Measurements from ENCODE around the gene OPA1.

The OPA1 gene

GRCh38 chr3:193560870-193561269 is 32.1 kb upstream of the OPA1 start:
- Histone ChIP-seq H3K4me3 (ENCODE audit: low read length) (no peak overlapping the region), H3K4me1 (ENCODE audit: control insufficient read depth, insufficient read depth, low read length) (peaks cover 22% of the 10 kb centered on the region), H3K36me3 (ENCODE audit: control insufficient read depth, insufficient read depth, low read length) (no peaks in the 10 kb centered on the region), H3K9ac (ENCODE audit: low read length) (no peak overlapping the region), H3K27me3 (ENCODE audit: control insufficient read depth, insufficient read depth, low read length) (no peaks in the 10 kb centered on the region), H3K9me3 (ENCODE audit: control insufficient read depth, low read length) (no peaks in the 10 kb centered on the region)

GRCh38 chr3:193563426-193563825 is 29.6 kb upstream of the OPA1 start:
- no peaks in the 10 kb centered on the region for H3K27me3 ChIP-seq (ENCODE audit: control insufficient read depth, insufficient read depth, low read length)
- no peak overlapping the region for H3K9ac ChIP-seq (ENCODE audit: low read length)
- peaks cover 5% of the 10 kb centered on the region for H3K4me1 ChIP-seq (ENCODE audit: control insufficient read depth, insufficient read depth, low read length)
- H3K4me3 ChIP-seq (ENCODE audit: low read length) = no peak overlapping the region
- no peaks in the 10 kb centered on the region for H3K9me3 ChIP-seq (ENCODE audit: control insufficient read depth, low read length)
- H3K36me3 ChIP-seq (ENCODE audit: control insufficient read depth, insufficient read depth, low read length) = no peaks in the 10 kb centered on the region

- H3K4me3 ChIP-seq (ENCODE audit: low read length) = no peak overlapping the region
- H3K9ac ChIP-seq (ENCODE audit: low read length) = no peak overlapping the region
- H3K27me3 ChIP-seq (ENCODE audit: control insufficient read depth, insufficient read depth, low read length) = no peaks in the 10 kb centered on the region
- H3K9me3 ChIP-seq (ENCODE audit: control insufficient read depth, low read length) = no peaks in the 10 kb centered on the region
- peaks cover 5% of the 10 kb centered on the region for H3K4me1 ChIP-seq (ENCODE audit: control insufficient read depth, insufficient read depth, low read length)
- H3K36me3 ChIP-seq (ENCODE audit: control insufficient read depth, insufficient read depth, low read length) = no peaks in the 10 kb centered on the region
These were observed 29.0 kb upstream of the OPA1 start for GRCh38 chr3:193564012-193564411.

GRCh38 chr3:193569119-193569518 is 23.9 kb upstream of the OPA1 start:
- Histone ChIP-seq H3K4me1 (ENCODE audit: control insufficient read depth, insufficient read depth, low read length) (no peaks in the 10 kb centered on the region), H3K9me3 (ENCODE audit: control insufficient read depth, low read length) (no peaks in the 10 kb centered on the region), H3K4me3 (ENCODE audit: low read length) (no peak overlapping the region), H3K9ac (ENCODE audit: low read length) (no peak overlapping the region), H3K36me3 (ENCODE audit: control insufficient read depth, insufficient read depth, low read length) (no peaks in the 10 kb centered on the region), H3K27me3 (ENCODE audit: control insufficient read depth, insufficient read depth, low read length) (no peaks in the 10 kb centered on the region)

- no peak overlapping the region for H3K9ac ChIP-seq (ENCODE audit: low read length)
- H3K27me3 ChIP-seq (ENCODE audit: control insufficient read depth, insufficient read depth, low read length) = no peaks in the 10 kb centered on the region
- no peaks in the 10 kb centered on the region for H3K36me3 ChIP-seq (ENCODE audit: control insufficient read depth, insufficient read depth, low read length)
- H3K9me3 ChIP-seq (ENCODE audit: control insufficient read depth, low read length) = no peaks in the 10 kb centered on the region
- no peaks in the 10 kb centered on the region for H3K4me1 ChIP-seq (ENCODE audit: control insufficient read depth, insufficient read depth, low read length)
- H3K4me3 ChIP-seq (ENCODE audit: low read length) = no peak overlapping the region
These were observed 20.5 kb upstream of the OPA1 start for GRCh38 chr3:193572426-193572908.

GRCh38 chr3:193573403-193574191 is 19.4 kb upstream of the OPA1 start:
- H3K36me3 ChIP-seq (ENCODE audit: control insufficient read depth, insufficient read depth, low read length) = no peaks in the 10 kb centered on the region

GRCh38 chr3:193574488-193575070 is 18.4 kb upstream of the OPA1 start:
- H3K4me1 ChIP-seq (ENCODE audit: control insufficient read depth, insufficient read depth, low read length) = no peaks in the 10 kb centered on the region
- H3K27me3 ChIP-seq (ENCODE audit: control insufficient read depth, insufficient read depth, low read length) = no peaks in the 10 kb centered on the region
- H3K4me3 ChIP-seq (ENCODE audit: low read length) = no peak overlapping the region
- H3K9ac ChIP-seq (ENCODE audit: low read length) = no peak overlapping the region
- no peaks in the 10 kb centered on the region for H3K9me3 ChIP-seq (ENCODE audit: control insufficient read depth, low read length)
- H3K36me3 ChIP-seq (ENCODE audit: control insufficient read depth, insufficient read depth, low read length) = no peaks in the 10 kb centered on the region

More at GRCh38 chr3:193573403-193574191, 19.4 kb upstream of the OPA1 start:
- Histone ChIP-seq H3K4me3 (ENCODE audit: low read length) (no peak overlapping the region), H3K9me3 (ENCODE audit: control insufficient read depth, low read length) (no peaks in the 10 kb centered on the region), H3K27me3 (ENCODE audit: control insufficient read depth, insufficient read depth, low read length) (no peaks in the 10 kb centered on the region), H3K9ac (ENCODE audit: low read length) (no peak overlapping the region), H3K4me1 (ENCODE audit: control insufficient read depth, insufficient read depth, low read length) (no peaks in the 10 kb centered on the region)

- no peaks in the 10 kb centered on the region for H3K36me3 ChIP-seq (ENCODE audit: control insufficient read depth, insufficient read depth, low read length)
- no peaks in the 10 kb centered on the region for H3K4me1 ChIP-seq (ENCODE audit: control insufficient read depth, insufficient read depth, low read length)
- no peak overlapping the region for H3K9ac ChIP-seq (ENCODE audit: low read length)
- no peaks in the 10 kb centered on the region for H3K9me3 ChIP-seq (ENCODE audit: control insufficient read depth, low read length)
- no peaks in the 10 kb centered on the region for H3K27me3 ChIP-seq (ENCODE audit: control insufficient read depth, insufficient read depth, low read length)
- H3K4me3 ChIP-seq (ENCODE audit: low read length) = no peak overlapping the region
These were observed 7.5 kb upstream of the OPA1 start for GRCh38 chr3:193585530-193585929.

GRCh38 chr3:193586526-193586925 is 6.5 kb upstream of the OPA1 start:
- H3K4me3 ChIP-seq (ENCODE audit: low read length) = no peak overlapping the region
- no peaks in the 10 kb centered on the region for H3K36me3 ChIP-seq (ENCODE audit: control insufficient read depth, insufficient read depth, low read length)
- no peak overlapping the region for H3K9ac ChIP-seq (ENCODE audit: low read length)
- H3K9me3 ChIP-seq (ENCODE audit: control insufficient read depth, low read length) = no peaks in the 10 kb centered on the region
- H3K27me3 ChIP-seq (ENCODE audit: control insufficient read depth, insufficient read depth, low read length) = no peaks in the 10 kb centered on the region
- no peaks in the 10 kb centered on the region for H3K4me1 ChIP-seq (ENCODE audit: control insufficient read depth, insufficient read depth, low read length)

GRCh38 chr3:193589129-193589528 is 3.9 kb upstream of the OPA1 start:
- H3K9me3 ChIP-seq (ENCODE audit: control insufficient read depth, low read length) = no peaks in the 10 kb centered on the region
- H3K4me3 ChIP-seq (ENCODE audit: low read length) = no peak overlapping the region
- no peaks in the 10 kb centered on the region for H3K27me3 ChIP-seq (ENCODE audit: control insufficient read depth, insufficient read depth, low read length)

GRCh38 chr3:193589616-193590015 is 3.4 kb upstream of the OPA1 start:
- Histone ChIP-seq H3K36me3 (ENCODE audit: control insufficient read depth, insufficient read depth, low read length) (no peaks in the 10 kb centered on the region), H3K9ac (ENCODE audit: low read length) (no peak overlapping the region), H3K4me1 (ENCODE audit: control insufficient read depth, insufficient read depth, low read length) (no peaks in the 10 kb centered on the region), H3K4me3 (ENCODE audit: low read length) (no peak overlapping the region), H3K27me3 (ENCODE audit: control insufficient read depth, insufficient read depth, low read length) (no peaks in the 10 kb centered on the region), H3K9me3 (ENCODE audit: control insufficient read depth, low read length) (no peaks in the 10 kb centered on the region)

More at GRCh38 chr3:193589129-193589528, 3.9 kb upstream of the OPA1 start:
- Histone ChIP-seq H3K9ac (ENCODE audit: low read length) (no peak overlapping the region), H3K36me3 (ENCODE audit: control insufficient read depth, insufficient read depth, low read length) (no peaks in the 10 kb centered on the region), H3K4me1 (ENCODE audit: control insufficient read depth, insufficient read depth, low read length) (no peaks in the 10 kb centered on the region)

GRCh38 chr3:193590088-193590856 is 2.7 kb upstream of the OPA1 start:
- no peaks in the 10 kb centered on the region for H3K36me3 ChIP-seq (ENCODE audit: control insufficient read depth, insufficient read depth, low read length)
- H3K27me3 ChIP-seq (ENCODE audit: control insufficient read depth, insufficient read depth, low read length) = no peaks in the 10 kb centered on the region
- no peak overlapping the region for H3K9ac ChIP-seq (ENCODE audit: low read length)
- H3K4me1 ChIP-seq (ENCODE audit: control insufficient read depth, insufficient read depth, low read length) = no peaks in the 10 kb centered on the region
- no peak overlapping the region for H3K4me3 ChIP-seq (ENCODE audit: low read length)
- no peaks in the 10 kb centered on the region for H3K9me3 ChIP-seq (ENCODE audit: control insufficient read depth, low read length)
